Heart left ventricle (tissue), 13 donors: ENCODE data around the gene BBC3.

ENCODE experiments used
- POLR2A ChIP-seq, 2 donors: fragments of 450-650 bp; IDR thresholded peaks; one replicate each; pipeline ENCODE4 v1.6.1; 2017; ENCODE audit warnings: antibody characterized with exemption in 2 of 2, mild to moderate bottlenecking in 2 of 2, moderate library complexity in 2 of 2
- TF ChIP-seq, protein P1 (sequence below), 12 donors: fragments of 200-600 bp; sonication (generic) in 4 of 12; IDR thresholded peaks; one replicate each; pipeline versions ENCODE4 v1.5.0 to v1.8.0; 2018 to 2022; ENCODE audit warnings: antibody characterized with exemption in 12 of 12, mild to moderate bottlenecking in 5 of 12
- donor health status: ischemic (EF 13 %, LVEDD 7.1; RV severe dilation, severe dysfunction).
- donor health status: DM: no; HTN: yes; CAD: no.
- donor health status: DM: no; HTN: no; CAD: no.
- donor health status: ischemic (EF 25% LVEDD 6.9; RV normal size, moderate dysfunction).
- donor health status: ischemic (EF 25% LVEDD 5.7; RV mildly dilated, moderate dysfunction).
- donor health status: ischemic (EF 35%, LVEDD 5.7; RV mildly dilated, moderate dysfunction).
- donor health status: nonischemic (EF 11% LVEDD 7.7; RV severe dilation, severe dysfunction).
- donor health status: DM: yes; HTN: yes; CAD: no.
- donor health status: PGD.
- donor health status: ischemic (EF 29% LVEDD 5.4; RV normal size, mild dysfunction).
- donor health status: nonischemic (EF 23%, LVEDD 6.1; RV moderate dilation, normal function).

DNA sequence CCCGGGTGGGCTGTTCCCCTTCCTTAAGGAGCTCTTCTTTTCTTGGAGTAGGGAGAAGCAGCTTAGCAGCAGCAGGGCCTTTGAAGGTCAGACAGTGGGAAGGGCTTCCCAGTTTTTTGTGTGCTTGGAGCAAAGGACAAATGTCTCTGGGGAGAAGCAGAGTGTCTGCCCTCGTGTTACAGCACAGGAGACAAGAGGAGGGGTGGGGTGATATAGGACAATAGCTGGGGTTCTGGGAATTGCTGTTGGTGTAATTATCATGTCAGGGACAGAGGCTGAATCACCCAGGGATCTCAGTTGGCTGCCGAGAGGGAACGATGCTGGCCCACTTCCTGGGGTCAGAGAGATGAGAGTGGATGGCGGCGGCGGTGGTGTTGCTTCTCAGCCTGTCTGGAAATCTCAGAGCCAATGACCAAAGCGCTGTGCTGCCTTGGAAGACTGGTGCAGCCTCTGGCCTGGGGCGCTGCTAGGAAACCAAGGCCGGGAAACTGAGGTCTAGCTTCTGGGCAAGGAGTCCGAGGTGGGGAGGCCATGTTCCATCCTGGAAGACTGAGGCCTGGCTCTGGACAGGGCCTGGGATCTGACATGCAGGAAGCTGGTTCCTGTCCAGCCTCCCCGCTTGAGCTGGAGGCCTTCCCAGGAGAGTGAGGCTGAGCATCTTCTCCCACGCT, 44.9 kb upstream of the BBC3 start:
- TF ChIP-seq, protein P1, sequence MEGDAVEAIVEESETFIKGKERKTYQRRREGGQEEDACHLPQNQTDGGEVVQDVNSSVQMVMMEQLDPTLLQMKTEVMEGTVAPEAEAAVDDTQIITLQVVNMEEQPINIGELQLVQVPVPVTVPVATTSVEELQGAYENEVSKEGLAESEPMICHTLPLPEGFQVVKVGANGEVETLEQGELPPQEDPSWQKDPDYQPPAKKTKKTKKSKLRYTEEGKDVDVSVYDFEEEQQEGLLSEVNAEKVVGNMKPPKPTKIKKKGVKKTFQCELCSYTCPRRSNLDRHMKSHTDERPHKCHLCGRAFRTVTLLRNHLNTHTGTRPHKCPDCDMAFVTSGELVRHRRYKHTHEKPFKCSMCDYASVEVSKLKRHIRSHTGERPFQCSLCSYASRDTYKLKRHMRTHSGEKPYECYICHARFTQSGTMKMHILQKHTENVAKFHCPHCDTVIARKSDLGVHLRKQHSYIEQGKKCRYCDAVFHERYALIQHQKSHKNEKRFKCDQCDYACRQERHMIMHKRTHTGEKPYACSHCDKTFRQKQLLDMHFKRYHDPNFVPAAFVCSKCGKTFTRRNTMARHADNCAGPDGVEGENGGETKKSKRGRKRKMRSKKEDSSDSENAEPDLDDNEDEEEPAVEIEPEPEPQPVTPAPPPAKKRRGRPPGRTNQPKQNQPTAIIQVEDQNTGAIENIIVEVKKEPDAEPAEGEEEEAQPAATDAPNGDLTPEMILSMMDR (IDR thresholded peaks at IDR 0.05) = no peak
- TF ChIP-seq POLR2A (IDR thresholded peaks at IDR 0.05) = no peak
